HCT116 (cell line): ENCODE data around the gene SRGAP1.

Source experiments
- CEBPB ChIP-seq: IDR thresholded peaks from 2 replicates; pipeline ENCODE4 v1.6.1; 2012; ENCODE audit warnings: low read depth
- CTCF ChIP-seq, 3 experiments: fragments of 200-600 bp in 1 of 3; sonication (generic) in 1 of 3; IDR thresholded peaks in 2 of 3; conservative IDR thresholded peaks in 1 of 3; 2 replicates each; pipeline ENCODE4 v1.5.1; 2012 to 2017; ENCODE audit warnings: low read depth in 2 of 3, low read length in 2 of 3, antibody characterized with exemption in 1 of 3, borderline replicate concordance in 1 of 3, control low read depth in 1 of 3, mild to moderate bottlenecking in 1 of 3, mixed read lengths in 1 of 3, mixed run types in 1 of 3, moderate library complexity in 1 of 3; ENCODE audit not compliant: insufficient read depth in 1 of 3
- EZH2 ChIP-seq: fragments of 200-600 bp; sonication (generic); IDR thresholded peaks from 2 replicates; pipeline ENCODE4 v1.6.1; 2017; ENCODE audit warnings: antibody characterized with exemption, mixed run types
- FOSL1 ChIP-seq: IDR thresholded peaks from 2 replicates; pipeline ENCODE4 v1.6.1; 2012; ENCODE audit warnings: low read depth
- MAX ChIP-seq: IDR thresholded peaks from 2 replicates; pipeline ENCODE4 v1.6.1; 2012
- POLR2A ChIP-seq: IDR thresholded peaks from 2 replicates; pipeline ENCODE4 v1.7.0; 2011; ENCODE audit warnings: borderline replicate concordance; ENCODE audit not compliant: insufficient read depth, insufficient read length; ENCODE audit errors: extremely low read depth
- POLR2AphosphoS5 ChIP-seq: IDR thresholded peaks from 2 replicates; pipeline ENCODE4 v1.6.1; 2011; ENCODE audit warnings: mild to moderate bottlenecking, low read depth, low read length, moderate library complexity
- RAD21 ChIP-seq: IDR thresholded peaks from 2 replicates; pipeline ENCODE4 v1.6.1; 2012; ENCODE audit warnings: low read depth, mild to moderate bottlenecking
- SIN3A ChIP-seq: IDR thresholded peaks from 2 replicates; pipeline ENCODE4 v1.6.1; 2012; ENCODE audit warnings: low read depth
- SRF ChIP-seq: IDR thresholded peaks from 2 replicates; pipeline ENCODE4 v1.6.1; 2012; ENCODE audit warnings: low read depth
- TCF7L2 ChIP-seq: IDR thresholded peaks from 2 replicates; pipeline ENCODE4 v1.7.0; 2011; ENCODE audit warnings: borderline replicate concordance, inconsistent platforms; ENCODE audit not compliant: insufficient read depth, insufficient read length; ENCODE audit errors: extremely low read depth
- ZNF274 ChIP-seq: fragments of 200-500 bp; sonication (Bioruptor generic); IDR thresholded peaks from 2 replicates; pipeline ENCODE4 v1.6.1; 2014; ENCODE audit warnings: mild to moderate bottlenecking, low read depth, low read length, inconsistent platforms
- TF ChIP-seq, protein P1 (sequence below): IDR thresholded peaks from 2 replicates; pipeline ENCODE4 v1.6.1; 2012

DNA sequence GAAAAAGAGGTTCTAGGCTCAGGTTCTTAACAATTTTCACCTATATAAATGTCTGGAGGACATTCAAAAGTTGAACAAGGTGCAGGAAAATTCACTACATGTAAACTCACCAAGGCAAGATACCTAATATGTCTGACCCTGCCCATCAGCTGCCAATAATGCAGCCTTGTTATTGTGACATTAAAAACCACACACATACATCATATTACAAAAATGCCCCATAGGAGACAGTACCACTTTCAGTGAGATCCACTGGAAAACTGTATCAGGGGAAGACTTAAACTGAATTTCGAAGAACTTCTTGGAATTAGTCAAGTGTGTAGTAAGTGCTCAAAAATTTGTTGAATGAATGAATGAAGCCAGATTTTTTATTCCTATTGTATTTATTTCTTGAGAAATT lies 294.5 kb downstream of the SRGAP1 start:
- TF ChIP-seq EZH2: no peak
- TF ChIP-seq FOSL1: no peak
- TF ChIP-seq CTCF (IDR thresholded peaks at IDR 0.05 in 2 of 3, conservative IDR thresholded peaks at IDR 0.05 in 1 of 3; ENCODE audit: borderline replicate concordance in 1 of 3, insufficient read depth in 1 of 3, low read depth in 2 of 3, low read length in 2 of 3): no peak
- TF ChIP-seq MAX: no peak
- no peak for TF ChIP-seq POLR2A
- TF ChIP-seq RAD21: no peak
- TF ChIP-seq SRF: no peak
- no peak for TF ChIP-seq CEBPB
- TF ChIP-seq, protein P1, sequence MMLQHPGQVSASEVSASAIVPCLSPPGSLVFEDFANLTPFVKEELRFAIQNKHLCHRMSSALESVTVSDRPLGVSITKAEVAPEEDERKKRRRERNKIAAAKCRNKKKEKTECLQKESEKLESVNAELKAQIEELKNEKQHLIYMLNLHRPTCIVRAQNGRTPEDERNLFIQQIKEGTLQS: no peak
- no peak for TF ChIP-seq ZNF274
- no peak for TF ChIP-seq POLR2AphosphoS5
- TF ChIP-seq SIN3A: no peak
- no peak for TF ChIP-seq TCF7L2
